SU-DHL-6 (cell line): Measurements from ENCODE around the gene PDE6G.

Experiments
- H2AFZ ChIP-seq: fragments of 200-600 bp; sonication (generic); 2 replicates; pipeline ENCODE4 v1.6.1; 2014; ENCODE audit warnings: low read depth, mild to moderate bottlenecking, moderate library complexity, mixed read lengths, antibody characterized with exemption, low read length; ENCODE audit not compliant: severe bottlenecking
- H3F3A ChIP-seq: fragments of 200-600 bp; shearing (Covaris generic); 2 replicates; pipeline ENCODE4 v1.6.0; 2016; ENCODE audit warnings: antibody characterized with exemption, mild to moderate bottlenecking; ENCODE audit not compliant: insufficient read depth
- H3K27ac ChIP-seq: fragments of 200-600 bp; sonication (generic); 2 replicates; pipeline ENCODE4 v1.5.1; 2016; ENCODE audit warnings: low read depth, mild to moderate bottlenecking, low read length, moderate library complexity, mixed read lengths
- H3K27me3 ChIP-seq: fragments of 200-600 bp; sonication (generic), shearing (Covaris generic); 2 replicates; pipeline ENCODE4 v1.6.0; 2014; ENCODE audit warnings: mild to moderate bottlenecking, low read length
- H3K36me3 ChIP-seq: fragments of 200-600 bp; sonication (generic); 2 replicates; pipeline ENCODE4 v1.6.1; 2014; ENCODE audit warnings: mild to moderate bottlenecking, low read length, mixed read lengths
- H3K4me2 ChIP-seq: fragments of 300-600, 200-600 bp; shearing (Covaris generic), sonication (generic); 2 replicates; pipeline ENCODE4 v1.6.0; 2014; ENCODE audit warnings: low read length, low read depth, mild to moderate bottlenecking; ENCODE audit not compliant: poor library complexity, severe bottlenecking
- H3K4me3 ChIP-seq: fragments of 200-600 bp; sonication (generic); 2 replicates; pipeline ENCODE4 v1.5.1; 2014; ENCODE audit warnings: antibody characterized with exemption, low read length, mild to moderate bottlenecking, mixed read lengths; ENCODE audit not compliant: insufficient read depth, poor library complexity, severe bottlenecking
- H3K79me2 ChIP-seq: fragments of 200-600 bp; sonication (generic); 2 replicates; pipeline ENCODE4 v1.6.1; 2014; ENCODE audit warnings: mild to moderate bottlenecking, low read length, moderate library complexity; ENCODE audit not compliant: insufficient read depth
- H3K9ac ChIP-seq: fragments of 200-600 bp; sonication (generic); 2 replicates; pipeline ENCODE4 v1.7.0; 2014; ENCODE audit warnings: mild to moderate bottlenecking, low read length
- H3K9me2 ChIP-seq: fragments of 200-600 bp; sonication (generic); replicated peaks from 2 replicates; pipeline ENCODE4 v1.6.1; 2014; ENCODE audit warnings: low read length; ENCODE audit not compliant: insufficient read depth
- H3K9me3 ChIP-seq: fragments of 200-600 bp; sonication (generic); 2 replicates; pipeline ENCODE4 v1.6.1; 2014; ENCODE audit warnings: low read length, mixed read lengths; ENCODE audit not compliant: insufficient read depth
- H4K20me1 ChIP-seq: fragments of 200-600 bp; sonication (generic); 2 replicates; pipeline ENCODE4 v1.6.1; 2014; ENCODE audit warnings: low read depth, mild to moderate bottlenecking, antibody characterized with exemption, low read length, moderate library complexity, mixed read lengths
- EZH2phosphoT487 ChIP-seq: fragments of 200-600 bp; sonication (generic), shearing (Covaris generic); conservative IDR thresholded peaks from 2 replicates; pipeline ENCODE4 v1.6.1; 2018; ENCODE audit warnings: mild to moderate bottlenecking, antibody characterized with exemption, low read length, moderate library complexity, mixed read lengths
- TF ChIP-seq, protein P1 (sequence below): fragments of 200-600 bp; sonication (generic); IDR thresholded peaks from one replicate; pipeline ENCODE4 v1.5.1; 2017; ENCODE audit warnings: antibody characterized with exemption, mild to moderate bottlenecking, low read length, moderate library complexity; ENCODE audit not compliant: insufficient read depth, poor library complexity, severe bottlenecking

PDE6G gene

DNA sequence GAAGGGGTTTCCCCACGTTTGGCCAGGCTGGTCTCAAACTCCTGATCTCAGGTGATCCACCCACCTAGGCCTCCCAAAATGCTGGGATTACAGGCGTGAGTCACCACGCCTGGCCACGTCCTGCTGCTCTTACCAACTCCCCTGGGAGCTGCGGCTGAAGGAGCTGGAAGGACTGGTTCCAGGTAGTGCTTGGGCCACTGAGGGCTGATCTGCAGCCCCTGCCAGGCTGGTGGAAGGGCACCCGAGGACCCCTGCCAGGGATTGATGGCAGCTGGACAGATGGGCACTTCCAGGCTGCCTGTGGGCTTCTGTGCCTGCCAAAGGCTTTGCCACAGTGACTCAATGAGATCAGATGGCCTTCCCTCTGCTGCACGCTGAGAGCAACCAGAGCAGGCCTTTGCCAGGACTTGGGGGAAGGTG is 7.7 kb upstream of the PDE6G start:
- Histone ChIP-seq H3K9me2 (no peaks in the 10 kb centered on the region), H3K9ac (no peak overlapping the region), H3K27me3 (no peaks in the 10 kb centered on the region), H4K20me1 (no peaks in the 10 kb centered on the region), H3K36me3 (no peaks in the 10 kb centered on the region; the same call in 1 of the 2 replicates), H3K27ac (no peak overlapping the region), H3K4me2 (no peak overlapping the region), H3K79me2 (peaks cover 27% of the 10 kb centered on the region), H3K9me3 (no peaks in the 10 kb centered on the region), H2AFZ (no peak overlapping the region), H3K4me3 (no peak overlapping the region), H3F3A (0 out of 2 replicates have a peak, but pooled peaks cover 8% of the 10 kb centered on the region)
- no peak for TF ChIP-seq EZH2phosphoT487
- TF ChIP-seq, protein P1, sequence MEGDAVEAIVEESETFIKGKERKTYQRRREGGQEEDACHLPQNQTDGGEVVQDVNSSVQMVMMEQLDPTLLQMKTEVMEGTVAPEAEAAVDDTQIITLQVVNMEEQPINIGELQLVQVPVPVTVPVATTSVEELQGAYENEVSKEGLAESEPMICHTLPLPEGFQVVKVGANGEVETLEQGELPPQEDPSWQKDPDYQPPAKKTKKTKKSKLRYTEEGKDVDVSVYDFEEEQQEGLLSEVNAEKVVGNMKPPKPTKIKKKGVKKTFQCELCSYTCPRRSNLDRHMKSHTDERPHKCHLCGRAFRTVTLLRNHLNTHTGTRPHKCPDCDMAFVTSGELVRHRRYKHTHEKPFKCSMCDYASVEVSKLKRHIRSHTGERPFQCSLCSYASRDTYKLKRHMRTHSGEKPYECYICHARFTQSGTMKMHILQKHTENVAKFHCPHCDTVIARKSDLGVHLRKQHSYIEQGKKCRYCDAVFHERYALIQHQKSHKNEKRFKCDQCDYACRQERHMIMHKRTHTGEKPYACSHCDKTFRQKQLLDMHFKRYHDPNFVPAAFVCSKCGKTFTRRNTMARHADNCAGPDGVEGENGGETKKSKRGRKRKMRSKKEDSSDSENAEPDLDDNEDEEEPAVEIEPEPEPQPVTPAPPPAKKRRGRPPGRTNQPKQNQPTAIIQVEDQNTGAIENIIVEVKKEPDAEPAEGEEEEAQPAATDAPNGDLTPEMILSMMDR: no peak

DNA sequence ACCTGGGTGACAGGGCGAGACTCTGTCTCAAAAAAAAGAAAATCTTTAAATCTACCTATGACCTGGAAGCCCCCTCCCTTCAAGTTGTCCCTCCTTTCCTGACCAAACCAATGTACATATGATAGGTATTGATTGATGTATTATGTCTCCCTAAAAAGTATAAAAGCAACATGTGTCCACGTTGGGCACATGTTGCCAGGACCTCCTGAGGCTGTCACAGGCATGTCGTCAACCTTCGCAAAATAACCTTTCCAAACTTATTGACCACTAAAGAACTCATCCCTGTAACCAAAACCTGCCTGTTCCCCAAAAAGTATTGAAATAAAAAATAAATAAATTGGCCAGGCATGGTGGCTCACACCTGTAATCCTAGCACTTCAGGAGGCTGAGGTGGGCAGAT is 5.7 kb upstream of the PDE6G start:
- no peaks in the 10 kb centered on the region for H3K9me3 ChIP-seq
- H3K36me3 ChIP-seq: no peaks in the 10 kb centered on the region
- H3F3A ChIP-seq: 0 out of 2 replicates have a peak, but pooled peaks cover 8% of the 10 kb centered on the region
- H3K27ac ChIP-seq: no peak overlapping the region
- TF ChIP-seq, protein P1: no peak
- no peak for TF ChIP-seq EZH2phosphoT487
- no peaks in the 10 kb centered on the region for H3K27me3 ChIP-seq
- peaks cover 11% of the 10 kb centered on the region for H3K79me2 ChIP-seq
- no peak overlapping the region for H3K4me2 ChIP-seq
- no peaks in the 10 kb centered on the region for H3K9me2 ChIP-seq
- H2AFZ ChIP-seq: no peak overlapping the region
- no peak overlapping the region for H3K4me3 ChIP-seq
- H3K9ac ChIP-seq: no peak overlapping the region
- no peaks in the 10 kb centered on the region for H4K20me1 ChIP-seq

- H3K27ac ChIP-seq: no peak overlapping the region
These were observed 4.1 kb upstream of the PDE6G start for GRCh38 chr17:81660441-81660840.

More at GRCh38 chr17:81660441-81660840, 4.1 kb upstream of the PDE6G start:
- no peaks in the 10 kb centered on the region for H3K9me3 ChIP-seq
- no peaks in the 10 kb centered on the region for H4K20me1 ChIP-seq
- no peaks in the 10 kb centered on the region for H3K9me2 ChIP-seq
- H3F3A ChIP-seq: 0 out of 2 replicates have a peak, but pooled peaks cover 8% of the 10 kb centered on the region
- no peaks in the 10 kb centered on the region for H3K36me3 ChIP-seq
- no peak for TF ChIP-seq EZH2phosphoT487
- TF ChIP-seq, protein P1: no peak
- H3K27me3 ChIP-seq: no peaks in the 10 kb centered on the region
- no peak overlapping the region for H3K4me2 ChIP-seq
- peaks cover 2% of the 10 kb centered on the region; the same call in 1 of the 2 replicates for H3K79me2 ChIP-seq
- no peak overlapping the region for H3K9ac ChIP-seq
- H3K4me3 ChIP-seq: no peak overlapping the region
- no peak overlapping the region for H2AFZ ChIP-seq
